GM19023 (cell line): ENCODE data around the gene CHGA.

Experiments
- ATAC-seq: cut with Tn5 transposase; IDR thresholded peaks from one replicate; pipeline ENCODE4 v1.9.1; 2021; ENCODE audit warnings: mild to moderate bottlenecking, moderate library complexity; ENCODE audit not compliant: unreplicated experiment

The CHGA gene

GRCh38 chr14:92922883-92923743, at the start of gene CHGA:
TSS of gene CHGA (plus strand) at chr14:92923150. CDS start at chr14:92923360, 210 bp downstream.
- no peak for ATAC-seq

GRCh38 chr14:92874962-92875661, 47.8 kb upstream of the CHGA start:
- ATAC-seq: no peak

GRCh38 chr14:92877757-92878431, 45.1 kb upstream of the CHGA start:
- no peak for ATAC-seq

GRCh38 chr14:92880351-92880750, 42.6 kb upstream of the CHGA start:
- no peak for ATAC-seq

- no peak for ATAC-seq
These were observed 42.1 kb upstream of the CHGA start for GRCh38 chr14:92880851-92881250.

- no peak for ATAC-seq
These were observed 39.9 kb upstream of the CHGA start for GRCh38 chr14:92883066-92883465.

GRCh38 chr14:92884410-92884809, 38.5 kb upstream of the CHGA start:
- no peak for ATAC-seq

- ATAC-seq: no peak
These were observed 37.5 kb upstream of the CHGA start for GRCh38 chr14:92885279-92886061.

GRCh38 chr14:92886337-92886736, 36.6 kb upstream of the CHGA start:
- ATAC-seq: no peak

GRCh38 chr14:92887157-92887556, 35.8 kb upstream of the CHGA start:
- no peak for ATAC-seq

GRCh38 chr14:92888896-92889295, 34.1 kb upstream of the CHGA start:
- no peak for ATAC-seq

- no peak for ATAC-seq
These were observed 31.9 kb upstream of the CHGA start for GRCh38 chr14:92890830-92891588.

GRCh38 chr14:92892589-92892988, 30.4 kb upstream of the CHGA start:
- no peak for ATAC-seq

GRCh38 chr14:92895352-92895878, 27.5 kb upstream of the CHGA start:
- no peak for ATAC-seq

GRCh38 chr14:92897922-92898565, 24.9 kb upstream of the CHGA start:
- no peak for ATAC-seq

GRCh38 chr14:92898566-92899131, 24.3 kb upstream of the CHGA start:
- no peak for ATAC-seq

- no peak for ATAC-seq
These were observed 22.3 kb upstream of the CHGA start for GRCh38 chr14:92900660-92901059.

- ATAC-seq: no peak
These were observed 20.8 kb upstream of the CHGA start for GRCh38 chr14:92902191-92902590.

GRCh38 chr14:92902726-92903125, 20.2 kb upstream of the CHGA start:
- ATAC-seq: no peak
